Measurements from ENCODE around the gene NCOA1.

NCOA1 gene

GRCh38 chr2:24697792-24698191 lies 206.7 kb downstream of the NCOA1 start:
- DNase-seq (ENCODE audit: low spot score), result no peak

GRCh38 chr2:24702800-24703199 lies 211.7 kb downstream of the NCOA1 start:
- DNase-seq (ENCODE audit: low spot score), result no peak

GRCh38 chr2:24704692-24705091 lies 213.6 kb downstream of the NCOA1 start:
- DNase-seq (ENCODE audit: low spot score), result no peak

- DNase-seq (ENCODE audit: low spot score), result no peak
These were observed 216.1 kb downstream of the NCOA1 start for GRCh38 chr2:24707143-24707542.

GRCh38 chr2:24708537-24709152 lies 217.6 kb downstream of the NCOA1 start:
- DNase-seq (ENCODE audit: low spot score), result no peak

GRCh38 chr2:24710806-24711205 lies 219.8 kb downstream of the NCOA1 start:
- no peak for DNase-seq (ENCODE audit: low spot score)

- no peak for DNase-seq (ENCODE audit: low spot score)
These were observed 220.8 kb downstream of the NCOA1 start for GRCh38 chr2:24711865-24712264.

GRCh38 chr2:24712296-24712695 lies 221.2 kb downstream of the NCOA1 start:
- no peak for DNase-seq (ENCODE audit: low spot score)

GRCh38 chr2:24717263-24717951 lies 226.4 kb downstream of the NCOA1 start:
- no peak for DNase-seq (ENCODE audit: low spot score)

- DNase-seq (ENCODE audit: low spot score), result no peak
These were observed 229.3 kb downstream of the NCOA1 start for GRCh38 chr2:24720310-24720709.

GRCh38 chr2:24721470-24721869 lies 230.4 kb downstream of the NCOA1 start:
- no peak for DNase-seq (ENCODE audit: low spot score)

GRCh38 chr2:24722141-24722790 lies 231.2 kb downstream of the NCOA1 start:
- DNase-seq (ENCODE audit: low spot score), result no peak

GRCh38 chr2:24723191-24723590 lies 232.1 kb downstream of the NCOA1 start:
- no peak for DNase-seq (ENCODE audit: low spot score)

- DNase-seq (ENCODE audit: low spot score), result no peak
These were observed 232.6 kb downstream of the NCOA1 start for GRCh38 chr2:24723665-24724064.

- no peak for DNase-seq (ENCODE audit: low spot score)
These were observed 233.2 kb downstream of the NCOA1 start for GRCh38 chr2:24724111-24724775.

GRCh38 chr2:24725956-24726355 lies 234.9 kb downstream of the NCOA1 start:
- DNase-seq (ENCODE audit: low spot score), result no peak

- no peak for DNase-seq (ENCODE audit: low spot score)
These were observed 239.4 kb downstream of the NCOA1 start for GRCh38 chr2:24730481-24730880.

GRCh38 chr2:24731040-24731439 lies 240.0 kb downstream of the NCOA1 start:
- DNase-seq (ENCODE audit: low spot score), result no peak

GRCh38 chr2:24731923-24732322 lies 240.9 kb downstream of the NCOA1 start:
- no peak for DNase-seq (ENCODE audit: low spot score)

- DNase-seq (ENCODE audit: low spot score), result no peak
These were observed 243.7 kb downstream of the NCOA1 start for GRCh38 chr2:24734741-24735140.

GRCh38 chr2:24739354-24740025 lies 248.4 kb downstream of the NCOA1 start:
- no peak for DNase-seq (ENCODE audit: low spot score)

GRCh38 chr2:24740142-24740541 lies 249.1 kb downstream of the NCOA1 start:
- no peak for DNase-seq (ENCODE audit: low spot score)

Measured in CD4-positive, alpha-beta T cell treated with Interleukin-6 at 100 ng/mL for 8 hours (primary cell).